ENCODE results near the gene TNRC6A. TPM values are rescaled to one million over a fixed set of nuclear protein-coding genes. Genes with fewer than 3 reads are reported as not detected.

TNRC6A gene
- total RNA-seq, 1 donor from 2014 or later = 49.6 TPM

DNA sequence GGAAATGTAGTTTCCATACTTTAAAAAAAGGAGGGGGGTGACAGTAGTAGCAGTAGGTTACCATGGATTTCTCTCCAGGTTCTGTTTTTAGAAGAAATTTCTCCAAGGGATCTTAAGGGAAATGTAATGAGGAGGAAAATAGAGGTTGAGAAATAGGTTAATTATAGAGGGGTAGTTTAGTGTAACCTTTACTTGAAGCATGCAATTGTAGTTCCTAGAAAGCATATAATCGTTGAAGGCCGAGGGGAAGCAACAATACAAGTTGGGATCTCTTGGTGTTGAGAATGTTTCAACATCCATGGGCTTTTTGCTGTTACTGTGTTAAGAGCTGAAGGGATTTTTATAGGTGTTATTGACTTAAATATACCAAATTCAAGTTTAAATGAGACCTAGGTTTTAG is 25.1 kb downstream of the TNRC6A start:
- intact Hi-C loops (cut with micrococcal nuclease) = no loop called here

DNA sequence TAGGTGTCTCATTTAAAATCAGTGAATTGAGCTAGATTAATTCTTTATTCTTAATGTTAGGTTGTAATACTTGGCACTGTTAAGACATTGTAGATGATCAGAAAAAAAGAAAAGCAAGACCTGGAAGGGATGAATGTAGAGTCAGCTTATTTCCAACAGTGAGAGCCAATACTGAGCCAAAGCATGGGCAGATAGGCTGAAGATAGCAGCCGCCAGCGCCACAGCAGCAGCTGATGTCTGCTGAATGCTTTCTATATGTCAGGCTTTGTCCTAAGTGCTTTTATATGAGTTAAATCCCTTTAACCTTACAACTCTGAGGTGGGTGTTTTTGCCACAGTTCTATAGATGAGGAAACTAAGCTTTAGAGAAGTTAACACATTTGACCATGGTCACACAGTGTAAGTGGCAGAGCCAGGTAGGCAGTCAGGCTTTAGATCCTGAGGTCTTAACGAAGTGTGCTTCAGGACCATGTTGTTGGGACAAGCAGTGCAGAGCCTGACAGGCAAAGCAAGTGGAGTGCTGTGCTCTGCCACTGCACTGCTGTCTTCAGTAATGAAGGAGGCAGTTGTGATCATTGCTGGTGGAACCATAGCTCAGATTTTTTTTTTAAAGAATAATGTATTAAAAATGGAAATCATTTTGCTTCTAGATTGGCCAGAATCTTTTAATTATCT is 25.9 kb downstream of the TNRC6A start:
- intact Hi-C loops (cut with micrococcal nuclease) = no loop called here

DNA sequence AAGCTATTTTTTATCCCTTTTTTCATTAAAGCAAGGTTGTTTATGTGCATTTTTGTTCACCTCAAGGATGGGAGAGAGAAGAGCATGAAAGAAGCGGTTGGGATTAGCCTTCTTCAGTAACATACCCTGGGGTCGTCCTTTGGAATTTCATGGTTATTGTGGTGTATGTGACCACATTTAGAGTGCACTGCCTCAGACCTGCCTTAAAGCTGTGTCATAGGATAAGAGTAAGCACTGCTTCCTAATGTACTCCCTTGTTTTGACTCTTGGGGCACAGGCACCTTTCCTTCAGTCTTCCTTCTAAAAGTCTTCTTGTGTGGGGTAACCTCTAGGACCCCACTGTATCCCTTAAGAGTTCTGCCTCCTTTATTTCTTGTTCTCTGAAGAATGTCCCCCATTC is 28.9 kb downstream of the TNRC6A start:
- intact Hi-C loops (cut with micrococcal nuclease) = no loop called here

DNA sequence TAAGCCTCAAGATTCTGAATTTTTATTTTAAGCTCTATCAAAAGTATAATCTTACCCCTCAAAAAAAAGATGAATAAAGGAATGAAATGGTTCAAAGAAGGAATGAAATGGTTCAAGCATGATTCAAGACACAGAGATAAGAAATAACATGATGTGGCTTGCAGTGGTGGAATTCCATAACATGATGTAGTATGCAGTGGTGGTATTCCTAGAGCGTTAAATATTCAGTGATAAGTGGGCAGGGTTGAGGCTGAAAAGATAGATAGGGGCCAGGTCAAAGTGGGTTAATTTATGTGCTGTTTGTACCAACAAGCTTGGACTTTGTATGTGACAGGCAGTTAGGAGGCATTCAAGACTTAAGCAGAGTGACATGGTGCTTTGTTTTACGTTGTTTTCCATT is 29.6 kb downstream of the TNRC6A start:
- intact Hi-C loops (cut with micrococcal nuclease) = no loop called here

DNA sequence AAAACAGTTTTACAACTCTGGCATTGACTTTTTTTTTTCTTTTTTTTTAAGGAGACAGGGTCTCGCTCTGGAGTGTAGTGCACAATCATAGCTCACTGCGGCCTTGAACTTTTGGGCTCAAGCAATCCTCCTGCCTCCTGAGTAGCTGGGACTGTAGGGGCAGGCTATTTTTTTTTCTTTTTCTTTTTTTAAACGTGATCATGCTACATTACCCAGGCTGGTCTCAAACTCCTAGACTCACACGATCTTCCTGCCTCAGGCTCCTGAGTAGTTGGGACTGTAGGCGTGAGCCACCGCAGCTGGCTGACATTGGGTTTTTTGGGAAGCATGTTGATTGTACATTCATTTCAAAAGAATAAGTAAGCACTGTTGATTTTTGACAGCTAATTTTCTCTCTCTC is 32.1 kb downstream of the TNRC6A start:
- intact Hi-C loops (cut with micrococcal nuclease) = no loop called here

DNA sequence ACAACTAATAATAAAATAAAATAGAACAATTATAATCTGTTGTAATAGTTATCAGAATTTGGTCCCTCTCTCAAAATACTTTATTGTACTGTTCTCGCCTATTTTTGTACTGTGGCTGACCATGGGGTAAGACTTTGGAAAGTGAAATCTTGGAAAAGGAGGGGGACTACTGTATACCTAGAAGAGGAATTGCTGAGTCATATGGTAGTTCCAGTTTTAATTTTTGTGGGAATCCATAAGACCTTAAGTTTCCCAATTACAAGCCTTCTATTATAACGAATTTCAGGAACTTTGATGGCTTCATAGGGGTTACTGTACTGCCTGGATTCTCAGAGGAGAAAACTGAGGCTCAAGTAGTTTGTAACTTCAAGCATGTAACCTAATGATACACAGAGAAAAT is 35.5 kb downstream of the TNRC6A start:
- intact Hi-C loops (cut with micrococcal nuclease) = no loop called here

DNA sequence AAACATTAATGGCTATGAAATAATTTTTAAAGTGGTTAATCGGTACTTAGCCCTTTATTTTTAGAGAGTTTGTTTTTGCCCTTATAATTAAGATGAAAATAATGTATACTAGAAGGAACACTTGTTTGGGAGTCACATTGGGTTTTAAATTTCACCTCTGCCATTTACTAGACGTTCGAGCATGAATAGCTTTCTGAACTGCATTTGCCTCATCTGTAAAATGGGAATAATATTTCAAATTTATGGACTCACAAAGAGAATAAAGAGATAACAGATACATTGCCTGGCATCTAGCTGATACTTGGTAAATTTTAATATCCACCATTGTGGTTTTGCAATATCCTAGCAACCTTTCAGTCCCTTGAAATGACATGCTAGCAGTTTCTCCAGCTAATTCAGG is 36.6 kb downstream of the TNRC6A start:
- intact Hi-C loops (cut with micrococcal nuclease) = no loop called here

DNA sequence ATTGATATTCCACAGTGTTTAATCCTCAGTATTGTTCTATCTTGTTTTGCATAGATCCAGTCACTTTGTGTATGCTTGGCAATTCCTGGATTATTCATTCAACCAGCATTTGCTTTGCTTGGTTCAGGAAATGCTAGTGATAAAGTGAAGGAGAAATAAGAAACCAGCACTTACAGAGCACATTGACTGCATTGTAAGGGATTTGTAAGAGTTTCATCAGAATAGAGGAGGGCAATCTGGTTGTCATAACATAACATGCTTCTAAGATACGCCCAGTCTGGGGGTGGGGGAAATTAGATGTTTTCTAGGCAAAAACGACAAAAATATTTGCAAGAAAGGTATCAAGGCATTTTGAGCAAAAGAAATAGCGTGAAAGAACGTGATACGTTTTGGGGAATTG is 40.4 kb downstream of the TNRC6A start:
- intact Hi-C loops (cut with micrococcal nuclease) = no loop called here

DNA sequence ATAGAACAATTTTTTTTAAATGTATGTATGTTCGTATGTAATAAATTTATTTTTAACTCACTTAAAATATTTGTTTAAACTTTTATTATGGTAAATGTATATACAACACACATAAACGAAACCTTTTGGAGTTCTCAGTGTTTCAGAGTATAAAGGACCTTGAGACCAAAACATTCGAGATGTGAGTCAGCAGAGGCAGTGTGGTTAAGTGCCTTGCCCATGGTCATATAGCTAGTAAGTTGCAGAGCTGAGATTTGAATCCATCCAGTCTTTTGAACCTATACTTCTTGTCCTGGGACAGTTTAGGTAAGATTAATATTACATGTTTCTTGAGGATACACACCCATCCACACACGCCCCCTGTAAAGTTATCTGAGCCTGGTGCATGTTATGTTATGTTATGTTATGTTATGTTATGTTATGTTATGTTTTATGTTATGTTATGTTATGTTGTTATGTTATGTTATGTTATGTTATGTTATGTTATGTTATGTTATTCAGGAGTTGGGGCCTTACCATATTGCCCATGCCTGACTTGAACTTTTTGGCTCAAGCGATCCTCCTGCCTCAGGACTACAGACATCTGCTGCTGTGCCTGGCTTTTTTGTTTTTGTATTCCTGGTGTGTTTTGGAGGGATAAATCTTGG is 41.8 kb downstream of the TNRC6A start:
- intact Hi-C loops (cut with micrococcal nuclease) = no loop called here

DNA sequence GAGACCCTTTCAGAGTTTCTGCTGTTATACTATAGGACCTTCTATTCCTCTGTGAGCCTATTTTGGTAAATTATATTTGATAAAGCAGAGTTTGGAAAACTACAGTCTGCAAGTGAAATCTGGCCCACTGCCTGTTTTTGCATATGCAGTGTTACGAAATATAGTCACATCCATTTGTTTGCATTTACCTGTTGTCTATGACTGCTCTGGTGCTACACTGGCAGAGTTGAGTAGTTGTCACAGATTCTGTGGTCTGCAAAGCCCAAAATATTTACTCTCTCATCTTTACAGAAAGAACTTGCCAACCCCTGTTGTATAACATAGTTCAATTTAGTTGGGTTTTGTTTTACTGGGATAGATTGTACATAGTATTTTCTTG is 42.3 kb downstream of the TNRC6A start:
- intact Hi-C loops (cut with micrococcal nuclease) = no loop called here

DNA sequence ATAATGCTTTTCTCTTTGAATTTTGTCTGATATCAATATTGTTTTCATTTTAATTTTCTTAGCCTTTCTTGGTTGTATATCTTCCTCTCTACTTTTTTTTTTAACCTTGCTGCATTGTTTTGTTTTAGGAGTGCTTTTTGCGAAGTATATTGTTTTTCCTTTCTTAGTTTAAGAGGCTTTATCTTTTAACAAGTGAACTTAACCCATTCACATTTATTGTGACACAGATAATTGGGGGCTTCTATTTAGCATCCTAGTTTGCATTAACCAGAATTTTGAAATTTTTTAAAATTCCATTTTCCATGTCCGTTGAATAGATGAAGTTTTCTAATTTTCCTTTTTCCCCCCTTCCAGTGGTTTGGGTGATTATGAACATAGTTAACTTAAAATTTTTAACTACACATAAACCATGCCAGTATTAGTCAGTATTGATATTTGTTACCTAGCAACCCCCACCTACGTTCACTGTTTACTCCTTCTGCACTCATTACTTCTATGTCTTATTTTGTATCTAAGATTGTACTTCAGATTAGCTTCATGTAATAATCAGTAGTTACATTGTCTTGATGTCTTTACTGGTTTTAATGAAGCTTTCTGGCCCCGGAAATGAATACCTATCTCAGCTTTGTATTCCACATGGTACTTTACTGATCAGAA is 44.4 kb downstream of the TNRC6A start:
- intact Hi-C loops (cut with micrococcal nuclease) = no loop called here

DNA sequence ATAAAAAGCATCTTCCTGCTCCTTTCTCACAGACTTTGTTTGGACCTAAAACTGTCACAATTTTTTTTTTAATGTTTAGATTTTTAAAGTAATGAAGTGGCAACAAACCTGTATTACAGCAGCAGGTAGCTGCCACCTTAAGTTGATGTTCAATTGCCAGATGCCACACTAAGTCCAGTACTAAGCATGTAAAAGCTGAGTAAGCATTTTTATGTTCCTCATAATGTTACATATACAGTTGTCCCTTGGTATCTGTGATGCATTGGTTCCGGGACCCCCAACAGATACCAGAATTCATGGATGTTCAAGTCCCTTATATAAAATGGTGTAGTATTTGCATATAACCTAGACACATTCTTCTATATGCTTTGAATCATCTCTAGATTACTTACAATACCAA is 45.1 kb downstream of the TNRC6A start:
- intact Hi-C loops (cut with micrococcal nuclease) = no loop called here

DNA sequence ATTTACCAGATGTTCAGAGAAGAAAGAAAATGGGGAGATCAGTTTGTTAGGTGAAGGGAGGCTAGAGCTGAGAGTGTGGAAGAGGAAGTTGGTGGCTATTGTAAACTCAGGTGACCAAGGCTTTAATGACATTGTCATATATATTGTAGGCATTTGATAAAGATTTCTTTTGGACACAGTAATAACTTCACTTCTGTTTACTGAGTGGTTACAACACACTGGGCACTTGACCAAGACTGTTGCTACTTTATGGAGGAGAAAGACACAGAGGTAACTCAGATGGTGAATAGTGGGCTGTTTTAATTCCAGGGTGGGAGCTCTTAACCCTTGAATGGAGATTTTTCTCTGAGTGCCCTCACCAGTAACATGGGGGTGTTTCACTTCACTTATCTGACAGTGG is 46.0 kb downstream of the TNRC6A start:
- intact Hi-C loops (cut with micrococcal nuclease) = no loop called here

DNA sequence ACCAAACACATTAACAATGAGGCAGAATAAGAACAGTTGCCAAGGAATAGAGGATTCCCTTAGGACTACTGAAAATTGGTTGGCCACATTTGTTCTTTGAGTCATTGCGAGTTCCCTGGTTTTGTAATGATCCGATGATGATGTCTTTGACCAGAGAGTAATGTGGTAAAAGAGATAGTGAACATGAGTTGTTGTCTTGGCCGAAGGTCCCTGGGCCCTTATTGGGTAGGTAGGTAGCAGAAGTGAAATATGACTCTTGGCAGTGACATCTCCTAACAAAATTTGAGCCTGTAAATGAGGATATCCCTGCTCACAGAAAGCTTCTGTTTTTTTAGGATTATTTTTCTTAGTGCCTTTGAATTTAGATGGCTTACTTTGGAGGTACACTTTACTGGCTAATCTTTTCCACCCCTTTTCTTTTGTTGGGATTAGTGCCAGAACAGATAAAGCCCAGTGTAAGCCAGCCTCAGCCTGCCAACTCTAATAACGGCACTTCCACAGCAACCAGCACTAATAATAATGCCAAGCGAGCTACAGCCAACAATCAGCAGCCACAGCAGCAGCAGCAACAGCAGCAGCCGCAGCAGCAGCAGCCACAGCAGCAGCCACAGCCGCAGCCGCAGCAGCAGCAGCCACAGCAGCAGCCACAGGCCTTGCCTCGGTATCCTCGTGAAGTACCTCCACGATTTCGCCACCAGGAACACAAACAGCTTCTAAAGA is 47.2 kb downstream of the TNRC6A start:
- intact Hi-C loops (cut with micrococcal nuclease) = no loop called here

DNA sequence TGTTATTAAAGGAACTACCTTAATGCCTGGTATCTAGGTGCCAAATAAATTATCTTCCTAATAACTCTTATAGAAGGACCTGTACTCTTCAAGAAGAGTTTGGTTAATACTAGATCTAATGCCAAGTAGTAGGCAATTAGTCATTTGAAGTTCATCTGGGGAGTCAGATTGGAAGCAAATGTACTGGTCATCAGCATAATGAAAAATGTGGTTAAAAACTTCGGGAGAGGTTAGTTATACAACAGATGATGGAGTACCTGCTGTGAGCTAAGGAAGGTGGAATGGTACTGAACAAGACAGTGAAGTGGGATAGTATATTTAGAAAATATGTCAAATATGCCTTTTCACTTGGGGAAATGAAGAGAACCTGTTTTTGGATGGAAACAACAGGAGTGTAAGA is 49.2 kb downstream of the TNRC6A start:
- intact Hi-C loops (cut with micrococcal nuclease) = no loop called here

DNA sequence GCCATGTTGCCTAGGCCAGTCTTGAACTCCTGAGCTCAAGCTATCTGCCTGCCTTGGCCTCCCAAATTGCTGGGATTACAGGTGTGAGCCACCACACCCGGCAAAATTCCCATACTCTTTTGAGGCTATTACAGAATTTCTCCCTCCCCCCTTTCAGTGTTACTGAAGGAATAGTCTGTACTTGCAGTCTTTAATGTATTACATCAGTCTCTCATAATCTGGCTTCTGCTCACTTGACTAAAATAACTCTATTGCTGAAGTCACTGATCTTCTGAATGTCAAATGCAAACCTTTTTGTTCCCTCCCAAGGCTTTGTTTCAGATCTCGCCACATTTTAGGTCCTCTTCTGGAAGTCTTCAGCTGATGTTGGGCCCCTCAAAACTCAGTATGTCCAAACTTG is 51.8 kb downstream of the TNRC6A start:
- intact Hi-C loops (cut with micrococcal nuclease) = no loop called here

DNA sequence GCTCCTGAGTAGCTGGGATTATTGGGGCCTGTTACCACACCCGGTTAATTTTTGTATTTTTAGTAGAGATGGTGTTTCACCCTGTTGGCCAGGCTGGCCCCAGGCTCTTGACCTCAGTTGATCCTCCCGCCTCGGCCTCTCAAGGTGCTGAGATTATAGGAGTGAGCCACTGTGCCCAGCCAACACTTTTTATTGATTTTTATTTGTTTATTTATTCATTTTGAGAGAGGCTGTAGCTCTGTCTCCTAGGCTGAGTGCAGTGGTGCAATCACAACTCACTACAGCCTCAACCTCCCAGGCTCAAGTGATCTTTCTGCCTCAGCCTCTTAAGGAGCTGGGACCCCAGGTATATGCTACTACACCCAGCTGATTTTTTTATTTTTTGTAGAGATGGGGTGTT is 54.7 kb downstream of the TNRC6A start:
- intact Hi-C loops (cut with micrococcal nuclease) = no loop called here

DNA sequence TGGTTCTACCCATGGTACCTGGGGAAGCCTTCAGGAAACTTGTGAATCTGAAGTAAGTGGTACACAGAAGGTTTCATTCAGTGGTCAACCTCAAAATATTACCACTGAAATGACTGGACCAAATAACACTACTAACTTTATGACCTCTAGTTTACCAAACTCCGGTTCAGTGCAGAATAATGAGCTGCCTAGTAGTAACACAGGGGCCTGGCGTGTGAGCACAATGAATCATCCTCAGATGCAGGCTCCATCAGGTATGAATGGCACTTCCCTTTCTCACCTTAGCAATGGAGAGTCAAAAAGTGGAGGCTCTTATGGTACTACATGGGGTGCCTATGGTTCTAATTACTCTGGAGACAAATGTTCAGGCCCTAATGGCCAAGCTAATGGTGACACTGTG is 60.4 kb downstream of the TNRC6A start:
- intact Hi-C loops (cut with micrococcal nuclease) = no loop called here

DNA sequence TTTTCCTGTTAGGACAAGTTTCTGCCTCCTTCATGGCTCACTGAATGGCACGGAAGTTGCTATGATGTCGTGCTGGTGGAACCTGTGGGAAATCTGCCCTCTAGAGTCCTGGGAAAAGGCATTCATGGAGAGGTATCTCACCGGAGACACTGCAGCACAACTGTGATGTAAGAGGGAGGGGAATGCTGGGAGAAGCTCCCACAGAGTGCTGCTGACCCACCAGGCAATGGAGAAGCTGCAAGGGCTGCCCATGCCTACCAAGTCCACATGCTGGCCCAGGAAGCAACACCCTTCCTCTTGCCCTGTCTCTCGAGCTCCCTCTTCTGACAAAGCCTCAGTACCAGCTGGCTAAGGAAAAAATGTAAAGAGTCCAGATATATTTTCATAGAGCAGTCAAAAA is 71.1 kb downstream of the TNRC6A start:
- intact Hi-C loops (cut with micrococcal nuclease) = no loop called here

DNA sequence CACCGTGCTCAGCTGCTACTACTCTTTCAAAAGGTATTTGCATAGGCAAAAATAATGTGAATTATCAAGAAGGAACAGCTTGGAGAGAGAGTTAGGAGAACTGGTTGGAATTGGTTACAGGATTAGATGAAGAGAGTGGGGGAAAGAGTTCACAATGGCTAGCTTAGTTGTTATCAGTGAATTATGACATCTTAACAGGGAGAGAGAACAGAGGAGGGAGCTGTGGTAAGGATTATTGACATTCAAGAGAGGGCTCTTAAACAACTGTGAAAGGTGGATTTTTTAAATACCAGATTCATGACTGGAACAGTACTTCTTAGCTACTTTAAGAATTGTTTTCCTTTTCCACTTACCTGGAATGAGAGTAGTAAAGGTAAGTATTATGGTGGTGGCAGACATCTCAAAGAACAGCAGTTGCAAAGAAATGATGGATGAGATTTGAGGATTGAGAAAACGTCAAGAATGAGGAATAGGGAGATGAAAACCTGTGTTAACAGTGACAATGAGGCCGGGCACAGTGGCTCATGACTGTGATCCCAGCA is 72.4 kb downstream of the TNRC6A start:
- intact Hi-C loops (cut with micrococcal nuclease) = no loop called here

DNA sequence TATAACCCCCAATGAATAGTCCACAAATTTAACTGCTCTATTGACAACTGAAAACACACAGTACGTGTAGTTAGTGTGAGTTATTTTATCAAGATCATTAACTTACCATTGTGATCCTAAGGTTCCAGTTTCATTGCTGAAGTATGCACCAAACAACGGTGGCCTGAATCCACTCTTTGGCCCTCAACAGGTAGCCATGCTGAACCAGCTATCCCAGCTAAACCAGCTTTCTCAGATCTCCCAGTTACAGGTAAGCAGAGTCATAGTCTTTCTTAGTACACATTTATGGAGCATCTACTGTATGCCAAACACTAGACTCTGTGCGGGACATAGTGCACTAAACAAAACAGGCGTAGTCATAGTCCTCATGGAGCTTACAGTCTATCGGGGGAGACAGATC is 76.0 kb downstream of the TNRC6A start:
- intact Hi-C loops (cut with micrococcal nuclease) = no loop called here

DNA sequence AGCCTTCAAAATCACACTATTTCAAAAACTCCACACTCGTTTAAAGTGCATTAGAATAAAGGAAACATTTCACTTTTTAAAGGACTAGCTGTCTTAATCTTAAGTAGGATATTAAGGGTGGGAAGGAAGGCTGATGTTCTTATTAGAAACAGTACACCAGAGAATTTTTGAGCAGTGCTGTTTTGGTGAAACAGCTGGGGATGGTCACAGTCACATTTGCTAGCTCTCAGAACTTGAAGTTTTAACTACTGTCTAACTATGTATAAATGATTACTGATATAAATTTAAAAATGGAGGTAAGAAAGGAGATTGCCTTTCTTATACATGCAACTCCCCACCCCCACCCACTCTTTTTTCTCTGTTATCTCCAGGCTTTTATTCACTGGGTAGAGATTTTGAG is 77.8 kb downstream of the TNRC6A start:
- intact Hi-C loops (cut with micrococcal nuclease) = no loop called here
